ENCODE data around the gene HACD4. TPM values are rescaled to one million over a fixed set of nuclear protein-coding genes. Genes with fewer than 3 reads are reported as not detected.

HACD4 gene, protein sequence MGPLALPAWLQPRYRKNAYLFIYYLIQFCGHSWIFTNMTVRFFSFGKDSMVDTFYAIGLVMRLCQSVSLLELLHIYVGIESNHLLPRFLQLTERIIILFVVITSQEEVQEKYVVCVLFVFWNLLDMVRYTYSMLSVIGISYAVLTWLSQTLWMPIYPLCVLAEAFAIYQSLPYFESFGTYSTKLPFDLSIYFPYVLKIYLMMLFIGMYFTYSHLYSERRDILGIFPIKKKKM
- total RNA-seq, result 1 to 10 TPM; 4.0 to 4.1 TPM

DNA sequence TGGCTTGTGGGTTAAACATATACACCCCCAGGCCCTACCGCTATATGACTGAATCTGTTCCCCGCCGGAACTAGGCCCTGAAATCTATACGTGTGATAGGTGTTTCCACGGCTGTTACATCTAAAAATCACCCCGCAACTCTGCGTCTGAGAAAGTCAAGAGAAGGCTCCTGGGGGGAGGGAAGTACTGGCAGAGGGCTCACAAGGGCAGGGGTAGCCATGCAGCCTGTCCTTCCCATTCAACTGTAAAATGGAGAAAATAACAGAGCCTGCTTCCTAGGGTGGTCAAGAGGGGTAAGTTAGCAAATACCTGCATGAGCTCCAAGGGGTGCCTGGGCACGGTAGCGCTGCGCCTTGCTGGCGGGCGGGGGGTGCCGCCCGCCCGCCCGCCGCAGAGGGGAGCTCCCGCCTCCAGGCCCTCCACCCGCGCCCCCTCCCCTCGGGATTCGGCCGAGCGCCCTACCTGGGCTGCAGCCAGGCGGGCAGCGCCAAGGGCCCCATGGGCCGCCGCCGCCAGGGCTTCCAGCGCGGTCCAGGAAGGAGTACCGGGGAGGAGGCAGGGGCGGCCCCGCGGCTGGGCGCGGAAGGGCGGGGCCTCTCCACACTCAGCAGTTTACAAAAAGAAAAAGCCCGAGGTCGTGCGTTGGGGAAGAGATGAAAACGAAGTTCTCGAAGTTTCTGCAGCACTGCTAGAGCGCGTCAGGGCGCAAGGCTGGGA is at the start of gene HACD4:
Gene HACD4 (minus strand): TSS at position 550 of the 717 bp plus-strand sequence. CDS start 50 bp downstream, at position 500.
- H3K4me3 Mint-ChIP-seq, result peak within 1 kb of the TSS; percentile 70
- intact Hi-C loops (cut with micrococcal nuclease), result loop anchor here (2.0 kb wide), 1 partner anchor 30 kb away; no protein-coding TSS in a partner anchor
- ChIA-PET CTCF (interaction anchor here (1.0 to 2.8 kb wide), 5 partner anchors 30 to 90 kb away, joined by 3 to 21 read pairs (median 4); no protein-coding TSS in a partner anchor), POLR2A (interaction anchor here (0.6 to 2.6 kb wide), 6 partner anchors 10 to 677 kb away, joined by 3 to 12 read pairs (median 3); no protein-coding TSS in a partner anchor)
- H3K4me1 Mint-ChIP-seq (ENCODE audit: low read depth), result peaks cover 26% of the 10 kb centered on the region
- no peaks in the 10 kb centered on the region for H3K27me3 Mint-ChIP-seq
- H3K9me3 Mint-ChIP-seq, result no peaks in the 10 kb centered on the region
- peak within 1 kb of the TSS; percentile 87 for H3K27ac Mint-ChIP-seq
- DNase-seq (peak; percentile 74), ATAC-seq (peak; percentile 80)
- H3K36me3 Mint-ChIP-seq (ENCODE audit: low read depth), result peaks cover 4% of the 10 kb centered on the region
- TF ChIP-seq, protein P1, sequence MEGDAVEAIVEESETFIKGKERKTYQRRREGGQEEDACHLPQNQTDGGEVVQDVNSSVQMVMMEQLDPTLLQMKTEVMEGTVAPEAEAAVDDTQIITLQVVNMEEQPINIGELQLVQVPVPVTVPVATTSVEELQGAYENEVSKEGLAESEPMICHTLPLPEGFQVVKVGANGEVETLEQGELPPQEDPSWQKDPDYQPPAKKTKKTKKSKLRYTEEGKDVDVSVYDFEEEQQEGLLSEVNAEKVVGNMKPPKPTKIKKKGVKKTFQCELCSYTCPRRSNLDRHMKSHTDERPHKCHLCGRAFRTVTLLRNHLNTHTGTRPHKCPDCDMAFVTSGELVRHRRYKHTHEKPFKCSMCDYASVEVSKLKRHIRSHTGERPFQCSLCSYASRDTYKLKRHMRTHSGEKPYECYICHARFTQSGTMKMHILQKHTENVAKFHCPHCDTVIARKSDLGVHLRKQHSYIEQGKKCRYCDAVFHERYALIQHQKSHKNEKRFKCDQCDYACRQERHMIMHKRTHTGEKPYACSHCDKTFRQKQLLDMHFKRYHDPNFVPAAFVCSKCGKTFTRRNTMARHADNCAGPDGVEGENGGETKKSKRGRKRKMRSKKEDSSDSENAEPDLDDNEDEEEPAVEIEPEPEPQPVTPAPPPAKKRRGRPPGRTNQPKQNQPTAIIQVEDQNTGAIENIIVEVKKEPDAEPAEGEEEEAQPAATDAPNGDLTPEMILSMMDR (IDR thresholded peaks at IDR 0.05), result no peak

DNA sequence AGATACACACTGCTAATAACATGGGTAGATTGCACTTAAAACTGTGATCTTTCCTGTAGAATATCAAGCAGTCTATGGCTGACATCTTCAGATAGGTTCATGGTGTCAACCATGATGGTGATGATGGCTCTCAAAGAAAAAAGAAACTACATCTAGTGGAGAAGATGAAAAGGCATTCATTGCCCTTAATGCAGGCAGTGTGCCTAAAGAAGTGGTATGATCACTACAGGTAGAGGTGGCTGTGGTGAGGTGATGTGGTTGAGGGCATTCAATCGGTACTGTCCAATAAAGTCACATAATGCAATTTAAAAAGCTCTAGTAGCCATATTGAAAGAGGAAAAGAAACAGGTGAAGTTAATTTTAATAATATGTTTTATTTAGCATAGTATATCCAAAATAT is 49.4 kb upstream of the HACD4 start:
- Mint-ChIP-seq H3K9me3 (no peaks in the 10 kb centered on the region), H3K36me3 (ENCODE audit: low read depth) (peaks cover 2% of the 10 kb centered on the region), H3K27me3 (no peaks in the 10 kb centered on the region), H3K4me3 (no peak overlapping the region), H3K4me1 (ENCODE audit: low read depth) (peaks cover 33% of the 10 kb centered on the region), H3K27ac (no peak overlapping the region)
- TF ChIP-seq, protein P1 (IDR thresholded peaks at IDR 0.05), result no peak
- POLR2A ChIA-PET, result interaction anchor here (1.5 to 2.3 kb wide), 2 partner anchors 16 to 50 kb away, joined by 4 to 7 read pairs; no protein-coding TSS in a partner anchor
- CTCF ChIA-PET, result interaction anchor here (0.8 to 1.5 kb wide), 2 partner anchors 30 to 31 kb away, joined by 4 to 8 read pairs; no protein-coding TSS in a partner anchor
- ATAC-seq, result peak; percentile 18
- intact Hi-C loops (cut with micrococcal nuclease), result no loop called here
- peak; percentile 32 for DNase-seq

DNA sequence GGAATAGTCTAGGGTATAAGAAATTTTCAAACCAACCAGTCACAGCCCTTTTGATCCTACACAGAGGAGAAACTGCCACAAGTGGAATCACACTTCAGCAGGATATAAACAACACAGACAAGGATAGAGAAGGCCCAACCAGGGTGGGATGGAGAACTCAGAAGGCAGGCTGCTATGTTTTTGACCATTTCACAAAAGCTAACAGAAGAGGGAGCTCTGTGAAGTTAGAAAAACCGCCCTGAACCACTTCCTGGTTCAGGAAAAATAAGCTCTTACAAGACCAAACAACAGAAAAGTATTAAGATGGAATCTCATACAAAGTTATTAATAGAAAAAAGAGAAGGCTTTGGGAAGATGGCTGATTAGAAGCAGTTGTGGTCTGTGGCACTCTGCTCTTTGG is 47.3 kb upstream of the HACD4 start:
- CTCF ChIA-PET, result interaction anchor here (0.7 to 2.8 kb wide), 12 partner anchors 9 to 453 kb away, joined by 3 to 37 read pairs (median 4); no protein-coding TSS in a partner anchor
- TF ChIP-seq, protein P1 (IDR thresholded peaks at IDR 0.05), result peak; percentile 28
- POLR2A ChIA-PET, result no interaction called here
- intact Hi-C loops (cut with micrococcal nuclease), result no loop called here
- Mint-ChIP-seq H3K27ac (no peak overlapping the region), H3K4me1 (ENCODE audit: low read depth) (peaks cover 30% of the 10 kb centered on the region), H3K27me3 (peaks cover 2% of the 10 kb centered on the region), H3K9me3 (no peaks in the 10 kb centered on the region), H3K4me3 (no peak overlapping the region), H3K36me3 (ENCODE audit: low read depth) (peaks cover 2% of the 10 kb centered on the region)
- no peak for DNase-seq
- ATAC-seq, result no peak

DNA sequence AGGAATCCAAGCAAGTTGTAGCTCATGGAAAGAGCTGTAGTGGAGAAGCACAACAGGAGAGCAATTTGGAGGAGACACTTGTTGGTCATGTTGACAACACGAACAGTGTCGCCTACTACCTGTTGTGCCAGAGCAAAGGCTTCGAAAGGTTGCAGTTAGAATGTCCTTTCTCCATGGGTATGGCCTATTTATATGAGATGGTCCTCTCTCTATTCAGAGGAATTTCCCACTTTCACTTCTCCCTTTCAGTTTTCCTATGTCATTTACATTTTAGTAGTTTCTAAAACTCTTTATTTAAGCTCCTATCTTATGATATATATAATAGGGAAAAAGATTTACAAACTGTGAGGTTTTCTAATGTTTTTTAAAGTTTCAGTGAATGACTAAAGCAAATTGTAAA is 46.3 kb upstream of the HACD4 start, which contains the start of gene IFNB1:
Gene IFNB1 (minus strand): TSS at position 162 of the 400 bp plus-strand sequence. CDS start 73 bp downstream, at position 89.
- CTCF ChIA-PET, result interaction anchor here (1.3 to 2.8 kb wide), 5 partner anchors 19 to 453 kb away, joined by 4 to 37 read pairs (median 4); no protein-coding TSS in a partner anchor
- Mint-ChIP-seq H3K36me3 (ENCODE audit: low read depth) (peaks cover 2% of the 10 kb centered on the region), H3K4me1 (ENCODE audit: low read depth) (peaks cover 27% of the 10 kb centered on the region), H3K4me3 (no peak within 1 kb of the TSS), H3K9me3 (no peaks in the 10 kb centered on the region), H3K27me3 (peaks cover 2% of the 10 kb centered on the region), H3K27ac (no peak within 1 kb of the TSS)
- TF ChIP-seq, protein P1 (IDR thresholded peaks at IDR 0.05), result no peak
- intact Hi-C loops (cut with micrococcal nuclease), result no loop called here
- POLR2A ChIA-PET, result no interaction called here
- ATAC-seq (no peak), DNase-seq (no peak)

Measured in activated CD8-positive, alpha-beta T cell treated with anti-CD3 and anti-CD28 coated beads for 36 hours (primary cell).